Measurements from ENCODE around the gene KIFBP. TPM values are rescaled to one million over a fixed set of nuclear protein-coding genes. Genes with fewer than 3 reads are reported as not detected.

The KIFBP gene
- total RNA-seq, 1 experiment from 2014 or later, result 26.9 TPM

GRCh38 chr10:69056129-69056528 is 67.5 kb downstream of the KIFBP start:
- BruUV-seq (replicated peaks), result no TSS peak
- Histone ChIP-seq H2AFZ (ENCODE audit: low read depth, low read length, poor library complexity, severe bottlenecking) (no peak overlapping the region), H3K9me3 (ENCODE audit: control insufficient read depth in 1 of 2, insufficient read depth in 1 of 2, low read depth in 1 of 2, low read length in 2 of 2) (no peaks in the 10 kb centered on the region), H3K27ac (ENCODE audit: low read depth, low read length) (no peak overlapping the region), H3K4me3 (replicated peaks in 1 of 2; ENCODE audit: low read depth in 1 of 2, low read length in 2 of 2) (no peak overlapping the region), H3K4me2 (ENCODE audit: low read length) (no peak overlapping the region), H4K20me1 (ENCODE audit: insufficient read depth) (no peaks in the 10 kb centered on the region), H3K79me2 (ENCODE audit: insufficient read depth, low read length) (no peaks in the 10 kb centered on the region), H3K9me2 (ENCODE audit: insufficient read depth) (no peaks in the 10 kb centered on the region), H3K27me3 (ENCODE audit: insufficient read depth, low read length) (no peaks in the 10 kb centered on the region), H3K36me3 (ENCODE audit: control insufficient read depth in 1 of 2, insufficient read depth in 2 of 2, low read length in 2 of 2) (no peaks in the 10 kb centered on the region), H3K9ac (ENCODE audit: low read length) (no peak overlapping the region), H3K4me1 (ENCODE audit: control insufficient read depth in 1 of 2, insufficient read depth in 2 of 2, low read length in 2 of 2) (peaks cover 0 to under 1% of the 10 kb centered on the region in 2 experiments; a peak in 1 of 4 replicates)
- intact Hi-C loops (cut with micrococcal nuclease), result no loop called here
- ATAC-seq (no peak), DNase-seq (ENCODE audit: low read depth, low spot score) (no peak)
- TF ChIP-seq YY1 (IDR thresholded peaks at IDR 0.05; ENCODE audit: extremely low read depth, insufficient replicate concordance, low read depth, low read length) (no peak), FOSL1 (IDR thresholded peaks at IDR 0.05; ENCODE audit: low read depth) (no peak)
- ChIA-PET CTCF (no interaction called here), POLR2A (no interaction called here), RAD21 (ENCODE audit: low non-redundant PET in 1 of 2, low total read pairs in 2 of 2, uncharacterized antibody in 2 of 2, unreplicated experiment in 2 of 2) (no interaction called here)

- TF ChIP-seq SRF (IDR thresholded peaks at IDR 0.05; ENCODE audit: low read depth), result no peak
- no peak for TF ChIP-seq CEBPB (IDR thresholded peaks at IDR 0.05; ENCODE audit: low read depth)
- no peak for TF ChIP-seq ATF3 (IDR thresholded peaks at IDR 0.05)
- no peak for TF ChIP-seq YY1 (IDR thresholded peaks at IDR 0.05; ENCODE audit: extremely low read depth, insufficient replicate concordance, low read depth, low read length)
- TF ChIP-seq ZNF274 (IDR thresholded peaks at IDR 0.05; ENCODE audit: low read depth, low read length), result no peak
- TF ChIP-seq EZH2phosphoT487 (IDR thresholded peaks at IDR 0.05; ENCODE audit: borderline replicate concordance), result no peak
- no peak for TF ChIP-seq SP1 (IDR thresholded peaks at IDR 0.05; ENCODE audit: low read depth)
- no peak for TF ChIP-seq POLR2AphosphoS5 (IDR thresholded peaks at IDR 0.05; ENCODE audit: low read depth, low read length)
- no peak for TF ChIP-seq CTCF (IDR thresholded peaks at IDR 0.05 in 2 of 3, conservative IDR thresholded peaks at IDR 0.05 in 1 of 3; ENCODE audit: borderline replicate concordance in 1 of 3, insufficient read depth in 1 of 3, low read depth in 2 of 3, low read length in 2 of 3)
- TF ChIP-seq TCF7L2 (IDR thresholded peaks at IDR 0.05; ENCODE audit: borderline replicate concordance, extremely low read depth, insufficient read depth, insufficient read length), result no peak
- TF ChIP-seq MAX (IDR thresholded peaks at IDR 0.05), result no peak
- TF ChIP-seq RAD21 (IDR thresholded peaks at IDR 0.05; ENCODE audit: low read depth), result no peak
- no peak for TF ChIP-seq JUND (IDR thresholded peaks at IDR 0.05)
- no peak for TF ChIP-seq ZFX (IDR thresholded peaks at IDR 0.05)
- no peak for TF ChIP-seq ELF1 (IDR thresholded peaks at IDR 0.05; ENCODE audit: borderline replicate concordance, low read depth)
- no peak for TF ChIP-seq SIN3A (IDR thresholded peaks at IDR 0.05; ENCODE audit: low read depth)
- no peak for TF ChIP-seq CBX3 (IDR thresholded peaks at IDR 0.05; ENCODE audit: low read depth)
- no TSS peak for BruUV-seq (replicated peaks)
- ChIA-PET POLR2A (no interaction called here), CTCF (no interaction called here), RAD21 (ENCODE audit: low non-redundant PET in 1 of 2, low total read pairs in 2 of 2, uncharacterized antibody in 2 of 2, unreplicated experiment in 2 of 2) (no interaction called here)
- Histone ChIP-seq H3K4me1 (ENCODE audit: control insufficient read depth in 1 of 2, insufficient read depth in 2 of 2, low read length in 2 of 2) (peaks cover 0 to 6% of the 10 kb centered on the region in 2 experiments; a peak in 1 of 4 replicates), H3K27ac (ENCODE audit: low read depth, low read length) (no peak overlapping the region), H4K20me1 (ENCODE audit: insufficient read depth) (no peaks in the 10 kb centered on the region), H2AFZ (ENCODE audit: low read depth, low read length, poor library complexity, severe bottlenecking) (no peak overlapping the region), H3K79me2 (ENCODE audit: insufficient read depth, low read length) (no peaks in the 10 kb centered on the region), H3K9me3 (ENCODE audit: control insufficient read depth in 1 of 2, insufficient read depth in 1 of 2, low read depth in 1 of 2, low read length in 2 of 2) (no peaks in the 10 kb centered on the region), H3K4me3 (replicated peaks in 1 of 2; ENCODE audit: low read depth in 1 of 2, low read length in 2 of 2) (no peak overlapping the region), H3K9ac (ENCODE audit: low read length) (no peak overlapping the region), H3K36me3 (ENCODE audit: control insufficient read depth in 1 of 2, insufficient read depth in 2 of 2, low read length in 2 of 2) (no peaks in the 10 kb centered on the region), H3K4me2 (ENCODE audit: low read length) (no peak overlapping the region), H3K27me3 (ENCODE audit: insufficient read depth, low read length) (no peaks in the 10 kb centered on the region), H3K9me2 (ENCODE audit: insufficient read depth) (no peaks in the 10 kb centered on the region)
- ATAC-seq (no peak), DNase-seq (ENCODE audit: low read depth, low spot score) (no peak)
- intact Hi-C loops (cut with micrococcal nuclease), result no loop called here
Measured at GRCh38 chr10:69056536-69057260, 68.1 kb downstream of the KIFBP start.
